Activated CD8-positive, alpha-beta memory T cell treated with anti-CD3 and anti-CD28 coated beads, Interleukin-2, amount 50 U/mL, for 4 hours (primary cell): ENCODE measurements around the gene ITPR3.

Experiments used
- DNase-seq: peaks from one replicate; pipeline ENCODE4 v3.0.0-alpha.2; 2020

The ITPR3 gene

DNA sequence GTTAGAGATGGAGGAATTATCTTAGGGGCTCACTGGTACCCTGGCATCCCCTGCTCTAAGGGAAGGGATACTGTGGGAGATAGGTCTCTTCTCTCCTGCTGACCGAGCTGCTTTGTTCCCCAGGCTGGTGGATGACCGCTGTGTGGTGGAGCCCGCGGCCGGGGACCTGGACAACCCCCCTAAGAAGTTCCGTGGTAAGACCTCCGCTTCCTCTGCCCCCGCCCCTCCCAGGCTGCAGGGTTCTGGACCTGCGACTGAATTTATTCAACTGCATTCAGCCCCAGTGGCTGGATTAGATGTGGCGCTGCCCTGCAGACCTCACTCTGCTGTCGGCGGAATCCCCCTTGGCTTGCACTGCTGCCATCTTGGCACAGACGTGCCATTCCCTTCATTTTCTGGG, 19.2 kb downstream of the ITPR3 start:
- DNase-seq, result no peak

DNA sequence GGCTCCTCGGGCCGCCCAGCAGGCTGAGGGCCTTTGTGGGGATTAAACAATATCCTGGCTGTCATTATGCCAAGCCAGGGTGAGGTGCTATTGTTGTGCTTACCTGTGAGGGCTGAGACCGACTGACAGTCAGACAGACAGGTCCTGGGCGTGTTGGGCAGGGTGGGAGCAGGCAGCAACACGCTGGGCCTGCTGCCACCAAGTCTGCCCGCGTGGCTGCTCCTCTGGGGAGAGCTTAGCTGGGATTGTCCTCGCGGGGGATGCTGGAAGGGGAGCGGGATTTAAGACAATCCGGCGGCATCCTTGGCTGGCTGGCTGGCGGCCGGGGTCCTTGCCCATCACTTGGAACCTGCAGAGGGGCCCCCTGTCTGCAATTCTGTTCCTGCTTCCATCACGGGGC, 20.0 kb downstream of the ITPR3 start:
- DNase-seq, result no peak

DNA sequence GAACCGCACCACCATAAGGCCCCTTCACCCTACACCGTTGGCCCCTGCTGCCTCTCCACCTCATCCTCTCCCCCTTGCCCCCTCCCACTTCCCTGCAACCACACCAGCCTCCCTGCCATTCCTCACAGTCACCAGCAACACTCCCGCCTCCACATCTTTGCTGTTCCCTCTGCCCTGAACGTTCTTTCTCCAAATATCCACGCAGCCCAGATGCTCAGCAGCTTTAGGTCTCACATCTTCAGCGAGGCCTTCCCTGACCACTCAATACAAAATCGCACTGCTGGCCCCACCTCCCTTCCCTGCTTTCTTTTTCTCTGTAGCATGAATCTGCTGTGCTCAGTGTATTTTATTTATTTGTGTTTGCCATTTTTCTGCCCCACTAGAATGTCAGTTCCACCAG, 20.5 kb downstream of the ITPR3 start:
- no peak for DNase-seq

DNA sequence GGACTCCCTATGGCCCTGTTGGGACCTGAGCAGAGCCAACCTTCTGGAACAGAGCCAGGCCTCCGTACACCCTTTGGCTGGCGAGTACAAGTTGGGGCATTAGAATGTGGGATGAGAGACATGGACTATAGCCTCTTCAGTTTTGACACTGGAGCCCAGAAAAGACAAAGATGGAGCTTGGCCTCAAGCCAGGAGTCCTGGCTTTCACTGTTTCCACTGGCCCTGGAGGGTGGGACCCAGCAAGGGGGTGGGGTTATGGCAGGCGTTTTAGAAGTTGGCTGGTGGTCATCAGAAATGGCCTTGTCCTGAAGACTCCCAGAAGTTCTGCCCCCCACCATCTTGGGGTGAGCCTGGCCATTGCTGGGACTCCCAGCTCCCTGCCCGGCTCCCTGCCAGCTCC, 21.8 kb downstream of the ITPR3 start:
- DNase-seq, result no peak

DNA sequence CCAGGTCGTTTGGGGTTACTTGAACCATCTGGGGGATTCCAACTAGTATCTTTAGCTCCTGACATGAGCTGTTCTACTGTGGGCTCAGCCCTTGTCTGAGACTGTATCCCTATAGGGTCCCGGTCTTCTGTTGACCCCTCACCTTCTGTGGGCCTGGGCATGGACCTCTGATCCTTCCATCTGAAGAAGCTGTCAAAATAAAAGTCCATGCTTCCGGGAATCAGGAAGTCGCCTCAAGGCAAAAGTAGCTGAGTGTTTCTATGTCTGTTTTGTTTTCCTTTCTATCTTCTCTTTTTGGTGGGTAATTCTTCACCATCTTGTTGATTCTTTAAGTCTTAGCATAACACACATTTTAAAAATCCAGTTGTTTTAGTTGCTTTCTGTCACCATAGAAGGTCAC, 30.3 kb downstream of the ITPR3 start:
- no peak for DNase-seq

DNA sequence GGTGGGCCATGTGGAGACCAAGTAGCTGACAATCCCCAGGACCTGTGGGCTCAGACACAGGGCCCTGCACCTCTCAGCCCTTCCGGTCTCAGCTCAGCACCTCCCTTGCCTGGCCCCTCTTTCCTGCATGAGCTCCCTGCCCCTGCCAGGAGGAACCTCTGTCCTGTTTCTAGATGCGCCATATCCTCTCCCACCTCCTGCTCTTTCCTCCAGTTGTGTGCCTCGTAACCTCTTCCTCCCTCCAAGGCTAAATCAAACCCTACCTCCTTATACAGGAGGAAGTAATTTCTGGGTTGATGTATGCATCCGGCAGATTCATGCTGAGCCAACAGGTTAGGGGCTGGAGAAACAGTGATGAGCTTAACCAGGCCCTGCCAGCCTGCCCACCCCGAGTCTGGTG, 30.9 kb downstream of the ITPR3 start:
- no peak for DNase-seq

DNA sequence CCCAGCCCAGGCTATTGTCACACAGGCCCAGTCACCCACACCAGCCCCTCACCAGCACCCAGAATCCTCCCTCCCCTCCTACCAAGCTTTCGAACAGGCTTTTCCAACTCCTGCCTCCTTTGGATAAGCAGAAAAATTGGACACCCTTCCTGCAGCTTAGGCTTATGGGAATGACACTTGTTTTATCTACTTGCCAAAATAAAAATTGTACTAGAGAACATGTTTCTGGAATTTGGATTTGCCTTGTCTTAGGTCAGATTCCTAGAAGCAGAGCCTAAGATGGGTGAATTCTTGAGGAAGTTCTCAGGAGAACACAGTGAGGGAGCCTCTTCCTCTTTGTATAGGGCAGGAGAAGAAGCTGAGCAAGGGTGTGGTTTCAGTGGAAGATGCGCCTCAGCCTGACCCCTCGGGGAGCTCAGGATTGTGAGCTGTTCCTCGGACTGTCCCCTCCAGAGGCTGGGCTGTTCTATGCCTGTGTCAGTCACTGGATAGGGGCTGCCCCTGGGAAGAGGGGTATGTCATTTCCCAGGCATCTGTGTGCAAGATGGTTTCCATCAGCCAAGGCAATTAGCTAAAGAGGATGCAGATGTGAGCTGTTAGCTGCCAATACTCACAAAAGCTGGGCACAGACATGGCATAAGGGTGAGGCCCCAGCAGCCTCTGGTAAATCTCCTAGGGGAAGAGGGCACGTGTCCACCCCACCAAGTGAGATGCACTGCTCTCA, 33.9 kb downstream of the ITPR3 start:
- DNase-seq, result no peak

DNA sequence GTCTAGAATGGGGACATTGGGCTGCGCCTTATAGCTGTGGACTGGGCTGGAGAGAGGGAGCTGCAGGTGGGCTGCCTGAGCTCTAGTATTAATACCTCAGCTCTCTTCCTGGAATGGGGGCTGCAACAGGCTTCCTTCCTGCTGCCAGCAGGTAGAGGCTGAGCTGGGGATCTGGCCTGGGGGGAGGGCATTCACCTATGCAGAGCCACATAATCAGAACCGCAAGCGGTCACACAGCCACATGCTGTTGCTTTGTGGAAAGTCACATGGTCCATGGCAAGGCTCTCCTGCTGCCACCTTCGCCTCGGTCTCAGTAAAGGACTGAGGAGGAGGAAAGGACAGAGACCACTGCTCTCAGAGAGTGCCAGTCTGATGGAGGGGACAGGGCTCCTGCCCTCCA, 35.7 kb downstream of the ITPR3 start:
- no peak for DNase-seq

DNA sequence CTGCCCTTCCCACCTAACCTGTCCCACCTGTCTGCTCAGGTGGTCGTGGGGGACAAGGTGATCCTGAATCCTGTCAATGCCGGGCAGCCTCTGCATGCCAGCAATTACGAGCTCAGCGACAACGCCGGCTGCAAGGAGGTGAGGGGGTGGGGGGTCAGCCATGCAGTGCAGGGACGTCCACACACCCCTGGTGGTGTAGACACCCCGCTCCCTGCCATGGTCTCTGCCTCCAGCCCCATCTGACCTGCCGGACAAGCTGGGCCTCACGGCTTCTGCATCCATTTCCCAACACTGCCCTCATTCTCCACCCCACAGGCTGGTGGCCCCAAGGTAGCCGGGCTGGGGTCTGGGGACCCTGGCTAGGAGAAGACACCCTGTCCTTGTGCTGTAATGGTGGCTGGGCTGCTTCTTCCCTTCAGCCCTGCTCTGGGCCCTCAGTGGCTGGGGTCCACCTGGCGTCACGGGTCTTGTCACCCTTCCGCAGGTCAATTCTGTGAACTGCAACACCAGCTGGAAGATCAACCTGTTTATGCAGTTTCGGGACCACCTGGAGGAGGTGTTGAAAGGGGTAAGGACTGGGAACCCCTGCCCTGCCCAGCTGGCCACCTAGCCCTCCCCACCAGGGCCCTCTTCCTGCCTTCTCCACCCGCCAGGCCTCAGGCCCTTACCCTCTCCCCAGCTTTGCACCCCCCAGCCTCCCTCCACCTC, 38.0 kb downstream of the ITPR3 start:
- no peak for DNase-seq

DNA sequence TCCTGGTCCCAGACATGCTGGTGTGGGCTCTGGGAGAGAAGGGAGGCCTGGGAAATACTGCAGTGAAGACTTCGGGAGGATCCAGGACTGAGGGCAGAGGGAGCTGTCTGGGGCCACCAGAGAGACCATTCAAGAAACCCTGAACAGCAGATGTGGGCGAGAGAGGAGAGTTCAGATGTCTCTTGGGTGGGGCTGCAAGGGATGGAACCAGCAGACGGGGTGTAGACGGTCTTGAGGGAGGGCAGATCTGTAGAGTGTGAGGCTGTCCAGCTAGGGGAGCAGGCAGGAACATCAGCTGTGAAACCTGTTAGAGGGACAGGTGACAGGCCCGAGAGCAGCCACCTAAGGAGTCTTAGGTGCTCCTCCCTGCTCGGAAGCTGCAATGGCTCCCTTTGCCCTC, 38.9 kb downstream of the ITPR3 start:
- no peak for DNase-seq

DNA sequence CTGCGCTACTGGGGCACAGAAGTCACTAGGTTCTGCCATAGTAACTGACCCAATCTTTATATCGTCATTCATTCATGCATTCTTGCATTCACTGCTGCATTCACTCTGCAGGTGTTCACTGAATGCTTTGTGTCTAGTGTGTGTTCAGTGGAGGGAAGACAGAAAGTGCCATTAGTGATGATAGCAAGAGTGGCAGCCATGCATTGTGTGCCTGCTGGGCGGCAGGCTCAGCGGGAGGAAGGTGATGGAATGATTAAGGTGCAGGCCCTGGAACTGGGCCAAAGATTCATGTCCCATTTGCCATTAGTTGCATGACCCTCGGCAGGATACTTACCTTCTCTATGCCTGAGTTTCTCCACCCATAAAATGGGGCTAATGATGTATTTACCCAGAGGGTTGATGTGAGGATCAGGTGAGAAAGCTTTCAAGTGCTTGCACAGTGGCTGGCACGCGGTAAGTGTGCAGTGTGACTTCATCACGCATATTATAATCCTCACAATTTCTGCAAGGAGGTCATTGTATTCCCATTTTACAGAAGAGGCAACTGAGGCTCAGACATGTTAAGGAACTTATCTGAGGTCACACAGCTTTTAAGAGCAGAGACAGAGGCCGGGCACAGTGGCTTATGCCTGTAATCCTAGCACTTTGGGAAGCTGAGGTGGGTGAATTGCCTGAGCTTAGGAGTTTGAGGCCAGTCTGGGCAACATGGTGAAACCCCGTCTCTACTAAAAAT, 40.1 kb downstream of the ITPR3 start:
- DNase-seq, result no peak

DNA sequence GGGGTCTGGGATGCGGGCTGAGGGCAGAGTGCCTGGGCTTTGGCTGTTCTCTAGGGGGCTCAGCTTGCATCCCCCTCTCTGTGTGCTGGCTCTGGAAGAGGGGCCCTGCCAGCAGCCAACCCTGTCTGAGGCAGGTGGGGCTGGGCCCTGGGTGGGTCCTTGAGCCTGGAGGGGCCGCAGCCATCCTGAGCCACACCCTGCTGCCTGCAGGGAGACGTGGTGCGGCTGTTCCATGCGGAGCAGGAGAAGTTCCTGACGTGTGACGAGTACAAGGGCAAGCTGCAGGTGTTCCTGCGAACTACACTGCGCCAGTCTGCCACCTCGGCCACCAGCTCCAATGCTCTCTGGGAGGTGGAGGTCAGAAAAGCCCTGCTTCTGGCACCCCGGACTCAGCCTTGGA, 41.2 kb downstream of the ITPR3 start:
- DNase-seq, result no peak

DNA sequence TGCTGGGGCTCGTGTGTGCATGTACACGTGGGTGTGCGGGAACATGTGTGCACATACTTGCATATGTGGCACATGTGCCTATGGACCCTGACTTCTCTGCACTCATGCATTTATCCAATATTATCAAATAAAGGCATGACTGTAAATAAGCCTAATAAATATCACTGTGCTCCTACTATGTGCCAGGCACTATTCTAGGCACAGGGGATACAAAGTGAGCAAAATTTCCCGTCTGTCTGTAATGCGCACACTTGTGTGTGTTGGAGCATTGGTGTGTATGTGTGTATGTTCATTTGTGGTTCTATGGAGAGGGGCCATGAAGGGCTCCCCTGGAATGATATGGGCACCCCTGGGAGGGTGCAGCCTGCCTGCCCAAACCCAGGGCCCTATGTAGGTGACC, 41.9 kb downstream of the ITPR3 start:
- DNase-seq, result no peak

DNA sequence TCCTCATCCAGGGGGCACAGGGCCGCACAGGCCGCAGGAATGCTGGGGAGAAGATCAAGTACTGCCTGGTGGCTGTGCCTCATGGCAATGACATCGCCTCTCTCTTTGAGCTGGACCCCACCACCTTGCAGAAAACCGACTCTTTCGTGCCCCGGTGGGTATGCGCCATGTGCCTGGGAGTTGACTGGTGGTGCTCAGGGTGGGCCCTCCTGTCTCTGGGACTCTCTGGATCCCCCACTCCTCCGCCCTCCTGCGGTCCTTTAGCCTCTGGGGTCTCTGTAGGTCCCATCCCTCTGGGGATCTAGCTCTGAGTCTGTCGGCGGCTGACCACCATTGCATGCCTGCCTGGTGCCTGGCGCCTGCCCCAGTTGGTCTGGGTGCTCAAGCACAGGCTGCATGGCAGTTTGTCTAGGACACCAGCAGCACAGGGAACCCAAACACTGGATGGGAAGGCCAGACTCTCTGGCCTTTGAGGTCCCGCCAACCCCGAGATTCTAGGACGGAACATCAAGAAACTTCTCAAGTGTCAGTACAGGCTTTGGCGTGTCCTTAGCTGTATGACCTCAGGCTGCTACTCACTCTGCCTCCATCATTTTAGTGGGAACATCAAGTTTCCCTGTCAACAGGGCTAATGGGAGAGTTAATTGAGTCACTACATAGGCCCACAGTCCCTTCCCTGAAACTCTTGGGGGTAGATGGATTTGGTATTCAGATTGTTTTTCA, 42.8 kb downstream of the ITPR3 start:
- DNase-seq, result no peak

DNA sequence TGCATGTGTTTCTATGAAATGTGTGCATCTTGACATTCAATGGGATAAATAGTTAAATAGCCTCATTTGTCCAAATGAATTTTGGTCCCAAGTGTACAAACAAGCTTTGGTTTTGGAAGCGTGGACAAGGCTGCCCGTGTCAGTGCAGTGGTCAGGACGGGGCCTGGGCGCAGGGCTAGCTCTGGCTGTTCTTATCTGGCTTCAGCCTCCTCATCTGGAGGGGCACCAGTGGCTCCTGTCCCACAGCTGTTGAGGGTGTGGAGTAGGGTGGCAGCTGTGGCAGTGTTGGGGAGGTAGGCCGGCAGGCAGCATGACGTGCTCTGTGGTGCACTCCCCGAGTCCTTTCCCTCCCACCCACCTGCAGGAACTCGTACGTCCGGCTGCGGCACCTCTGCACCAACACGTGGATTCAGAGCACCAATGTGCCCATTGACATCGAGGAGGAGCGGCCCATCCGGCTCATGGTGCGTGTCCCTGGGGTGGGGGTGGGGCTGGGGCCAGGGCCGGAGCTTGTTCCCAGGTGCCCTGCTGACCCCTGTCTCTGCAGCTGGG, 43.5 kb downstream of the ITPR3 start:
- no peak for DNase-seq

DNA sequence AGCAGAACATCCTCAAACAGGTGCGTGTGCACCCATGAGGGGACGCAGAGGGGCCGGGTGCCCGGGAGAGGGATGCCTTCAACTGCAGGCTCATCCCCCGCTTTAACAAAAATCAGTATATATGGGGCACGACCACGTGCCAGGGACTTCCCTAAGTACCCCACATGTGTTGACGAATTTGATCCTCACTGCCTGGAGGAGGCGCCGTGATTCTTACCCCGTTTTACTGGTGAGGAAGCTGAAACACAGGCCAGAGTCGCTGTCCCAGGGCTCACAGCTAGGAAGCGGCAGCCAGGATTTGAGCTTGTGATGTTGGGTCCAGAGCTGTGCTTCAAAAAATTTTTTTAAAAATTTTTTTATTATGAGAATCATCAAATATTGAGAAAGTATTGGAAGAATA, 44.8 kb downstream of the ITPR3 start:
- DNase-seq, result no peak

DNA sequence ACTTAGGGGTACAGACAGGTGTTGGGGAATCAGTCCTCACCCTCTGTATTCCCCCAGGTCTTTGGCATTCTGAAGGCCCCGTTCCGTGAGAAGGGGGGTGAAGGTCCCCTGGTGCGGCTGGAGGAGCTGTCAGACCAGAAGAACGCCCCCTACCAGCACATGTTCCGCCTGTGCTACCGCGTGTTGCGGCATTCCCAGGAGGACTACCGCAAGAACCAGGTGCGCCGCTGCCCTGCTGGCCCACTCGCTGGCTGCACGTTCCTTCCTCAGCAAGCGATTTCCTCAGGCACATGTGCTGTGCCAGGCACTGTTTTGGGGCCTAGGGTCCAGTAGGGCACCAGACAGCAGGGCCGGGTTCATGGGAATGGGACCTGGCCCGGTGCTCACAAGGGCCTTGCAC, 46.0 kb downstream of the ITPR3 start:
- DNase-seq, result no peak

DNA sequence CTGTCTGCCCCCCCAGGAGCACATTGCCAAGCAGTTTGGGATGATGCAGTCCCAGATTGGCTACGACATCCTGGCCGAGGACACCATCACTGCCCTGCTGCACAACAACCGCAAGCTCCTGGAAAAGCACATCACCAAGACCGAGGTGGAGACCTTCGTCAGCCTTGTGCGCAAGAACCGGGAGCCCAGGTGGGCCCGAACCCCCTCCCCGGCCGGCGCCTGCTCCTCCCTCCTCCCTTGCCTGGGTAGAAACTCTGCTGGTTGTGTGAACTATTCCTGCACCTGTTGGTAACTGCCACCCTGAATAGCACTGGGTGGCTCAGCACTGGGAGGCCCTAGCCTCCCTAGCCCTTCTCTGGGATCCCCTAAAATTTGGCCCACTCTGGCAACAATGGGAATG, 46.7 kb downstream of the ITPR3 start:
- no peak for DNase-seq

DNA sequence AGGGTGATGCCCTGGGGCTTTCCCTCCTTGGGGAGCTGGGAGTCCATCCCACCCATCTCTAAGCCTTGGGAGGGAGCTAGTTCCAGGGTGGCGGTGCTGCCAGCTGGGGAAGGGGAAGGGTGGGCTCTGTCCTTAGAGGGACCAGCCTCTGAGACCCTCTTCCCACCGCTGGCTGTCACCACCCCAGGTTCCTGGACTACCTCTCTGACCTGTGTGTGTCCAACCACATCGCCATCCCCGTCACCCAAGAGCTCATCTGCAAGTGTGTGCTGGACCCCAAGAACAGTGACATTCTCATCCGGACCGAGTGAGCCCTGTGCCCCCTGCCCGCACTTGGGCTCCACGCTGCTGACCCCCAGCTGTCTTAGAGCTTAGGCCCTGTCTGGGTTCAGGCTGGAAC, 47.2 kb downstream of the ITPR3 start:
- DNase-seq, result no peak

DNA sequence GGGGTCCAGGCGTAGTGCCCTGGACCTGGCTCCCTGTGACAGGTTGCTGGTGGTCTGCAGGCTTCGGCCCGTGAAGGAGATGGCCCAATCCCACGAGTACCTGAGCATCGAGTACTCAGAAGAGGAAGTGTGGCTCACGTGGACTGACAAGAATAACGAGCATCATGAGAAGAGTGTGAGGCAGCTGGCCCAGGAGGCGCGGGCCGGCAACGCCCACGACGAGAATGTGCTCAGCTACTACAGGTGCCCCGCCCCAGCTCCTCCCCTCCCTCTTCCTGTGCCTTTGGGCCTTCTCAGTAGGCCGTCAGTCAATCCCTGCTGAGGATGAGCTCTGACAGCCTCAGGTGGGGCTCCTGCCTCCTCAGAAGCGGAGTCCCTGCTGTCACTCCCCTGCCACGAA, 47.8 kb downstream of the ITPR3 start:
- no peak for DNase-seq

DNA sequence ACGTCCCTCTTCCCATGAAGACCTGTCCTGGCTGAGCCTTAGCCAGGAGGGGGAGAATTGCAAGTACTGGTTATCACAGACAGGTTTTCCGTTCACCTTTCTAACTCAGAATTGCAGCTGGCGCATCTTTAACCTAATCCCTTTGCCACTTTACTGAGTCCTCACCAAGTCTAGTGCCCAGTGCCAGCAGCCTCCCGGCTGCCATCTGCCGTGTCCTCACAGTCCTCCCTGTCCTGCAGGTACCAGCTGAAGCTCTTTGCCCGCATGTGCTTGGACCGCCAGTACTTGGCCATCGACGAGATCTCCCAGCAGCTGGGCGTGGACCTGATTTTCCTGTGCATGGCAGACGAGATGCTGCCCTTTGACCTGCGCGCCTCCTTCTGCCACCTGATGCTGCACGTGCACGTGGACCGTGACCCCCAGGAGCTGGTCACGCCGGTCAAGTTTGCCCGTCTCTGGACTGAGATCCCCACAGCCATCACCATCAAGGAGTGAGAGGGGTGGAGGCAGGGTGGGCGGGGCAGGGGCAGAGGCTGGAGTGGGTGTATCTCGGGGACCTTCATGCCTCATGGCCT, 49.1 kb downstream of the ITPR3 start:
- DNase-seq, result no peak

DNA sequence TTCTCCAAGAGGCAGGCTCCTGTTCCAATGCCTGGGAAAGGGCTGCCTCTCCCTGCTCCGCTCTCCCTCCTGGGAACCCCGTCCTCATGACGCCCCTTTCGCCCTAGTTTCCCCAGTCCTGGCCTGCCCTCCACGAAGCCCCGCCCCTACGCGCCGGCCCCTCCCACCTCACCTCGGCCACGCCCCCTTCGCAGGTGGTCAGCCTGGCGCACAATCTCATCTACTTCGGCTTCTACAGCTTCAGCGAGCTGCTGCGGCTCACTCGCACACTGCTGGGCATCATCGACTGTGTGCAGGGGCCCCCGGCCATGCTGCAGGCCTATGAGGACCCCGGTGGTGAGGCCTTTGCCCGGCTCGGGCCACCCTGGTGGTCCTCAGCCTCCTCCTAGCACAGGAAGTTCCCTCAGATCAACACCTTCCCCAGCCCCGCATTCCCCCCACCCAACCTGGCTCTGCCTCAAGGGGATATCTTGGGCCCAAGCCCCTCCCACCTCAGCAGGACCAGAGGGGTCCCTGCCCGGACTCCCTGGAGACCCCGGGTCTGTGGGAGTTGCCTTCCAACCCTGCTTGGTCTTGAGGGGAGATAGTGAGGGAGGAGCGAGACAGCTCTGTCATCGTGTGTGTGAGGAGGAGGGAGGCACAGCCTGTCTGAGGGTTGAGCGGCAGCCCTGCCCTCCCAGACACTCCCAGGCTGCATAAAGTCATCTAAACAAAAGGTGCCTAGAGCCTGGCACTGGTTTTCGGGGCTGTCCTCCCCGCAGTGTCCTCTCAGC, 50.0 kb downstream of the ITPR3 start:
- no peak for DNase-seq
